Caco-2 (cell line): ENCODE results near the gene CBX7. TPM values are rescaled to one million over a fixed set of nuclear protein-coding genes. Genes with fewer than 3 reads are reported as not detected.
A peak's percentile ranks its signal among the peaks of the same experiment; 100 is the strongest.

Source experiments
- Bru-seq: library from RNA; stranded (reverse); fragments of 400-500 nt; gene quantifications from one replicate; lab custom pipeline; 2021; lab: Mats Ljungman, UMichigan
- BruChase-seq, 2 experiments: library from RNA; stranded (reverse); fragments of 400-500 nt; gene quantifications; one replicate each; lab custom pipeline; 2021; lab: Mats Ljungman, UMichigan
- BruUV-seq: library from RNA; stranded (reverse); fragments of 400-500 nt; replicated peaks from 2 replicates; lab custom pipeline; 2021; lab: Mats Ljungman, UMichigan
- CTCF ChIA-PET: fragments of 300-600 bp; sonication (Branson Sonifier 250); formaldehyde crosslinking; loops from one replicate; lab custom pipeline; 2022; ENCODE audit warnings: antibody characterized with exemption; lab: Charles Lee
- POLR2A ChIA-PET: fragments of 300-600 bp; sonication (Branson Sonifier 250); formaldehyde crosslinking; loops from one replicate; lab custom pipeline; 2022; ENCODE audit warnings: antibody characterized with exemption; lab: Charles Lee
- DNase-seq, 2 experiments: peaks; one replicate each; pipeline versions ENCODE4 v3.0.0 to v3.0.0-alpha.2; 2020 to 2022
- H3K27me3 ChIP-seq: replicated peaks from 2 replicates; pipeline ENCODE4 v1.6.0; 2011; ENCODE audit warnings: low read length; ENCODE audit not compliant: control insufficient read depth, insufficient read depth
- H3K36me3 ChIP-seq: 2 replicates; pipeline ENCODE4 v1.5.1; 2011; ENCODE audit warnings: low read length; ENCODE audit not compliant: control insufficient read depth, insufficient read depth
- H3K4me1 ChIP-seq: fragments of 250-450 bp; sonication (Bioruptor Pico); 2 replicates; pipeline ENCODE4 v1.5.1; 2020; ENCODE audit warnings: mild to moderate bottlenecking
- H3K4me3 ChIP-seq: 2 replicates; pipeline ENCODE4 v1.5.1; 2011; ENCODE audit warnings: low read depth, mild to moderate bottlenecking, control low read depth, low read length
- H3K9me3 ChIP-seq: fragments of 250-450 bp; sonication (Bioruptor Pico); 2 replicates; pipeline ENCODE4 v1.5.1; 2020; ENCODE audit warnings: mild to moderate bottlenecking, moderate library complexity
- H3K27ac Mint-ChIP-seq: one replicate; pipeline ENCODE4 v1.8.0; 2022; ENCODE audit warnings: mixed read lengths; ENCODE audit not compliant: unreplicated experiment
- H3K27me3 Mint-ChIP-seq: one replicate; pipeline ENCODE4 v1.8.0; 2022; ENCODE audit warnings: mixed read lengths; ENCODE audit not compliant: insufficient read depth, unreplicated experiment
- H3K36me3 Mint-ChIP-seq: one replicate; pipeline ENCODE4 v1.8.0; 2022; ENCODE audit warnings: mild to moderate bottlenecking, mixed read lengths; ENCODE audit not compliant: insufficient read depth, unreplicated experiment
- H3K4me1 Mint-ChIP-seq: one replicate; pipeline ENCODE4 v1.8.0; 2022; ENCODE audit warnings: low read depth, mixed read lengths; ENCODE audit not compliant: unreplicated experiment
- H3K4me3 Mint-ChIP-seq: one replicate; pipeline ENCODE4 v1.8.0; 2022; ENCODE audit warnings: mild to moderate bottlenecking, moderate library complexity, mixed read lengths; ENCODE audit not compliant: unreplicated experiment
- H3K9me3 Mint-ChIP-seq: one replicate; pipeline ENCODE4 v1.8.0; 2022; ENCODE audit warnings: mixed read lengths; ENCODE audit not compliant: unreplicated experiment
- CTCF ChIP-seq, 2 experiments: fragments of 200-600 bp in 1 of 2; IDR thresholded peaks; 1 replicate in 1 of 2; 2 replicates in 1 of 2; pipeline versions ENCODE4 v1.5.1 to v1.8.0; 2011 to 2022; ENCODE audit warnings: antibody characterized with exemption in 1 of 2, control low read depth in 1 of 2, inconsistent platforms in 1 of 2, low read depth in 1 of 2, low read length in 1 of 2, mild to moderate bottlenecking in 1 of 2, moderate library complexity in 1 of 2; ENCODE audit not compliant: insufficient read depth in 1 of 2, severe bottlenecking in 1 of 2, unreplicated experiment in 1 of 2
- intact Hi-C: fragments of 100-400 bp; cut with micrococcal nuclease; formaldehyde crosslinking; loops from one replicate; pipeline ENCODE4 v1.10.0; 2022; ENCODE audit not compliant: unreplicated experiment
- long read RNA-seq: library from polyadenylated mRNA; stranded (forward); transcript quantifications from one replicate; pipeline ENCODE4 v2.0.0, GENCODE V29; 2022
- total RNA-seq: library from RNA; stranded (reverse); gene quantifications from 2 replicates; pipeline ENCODE4 v1.2.3, GENCODE V29; 2022

CBX7 gene
- 4.4 and 5.2 TPM in 2 replicates for total RNA-seq
- Bru-seq, nascent RNA, result percentile 46 among the genes with signal in this experiment
- BruChase-seq, experiment 1, labeled RNA remaining after a 2-hour chase, result percentile 47 among the genes with signal in this experiment
- percentile 43 among the genes with signal in this experiment for BruChase-seq, experiment 2, labeled RNA remaining after a 6-hour chase
- long read RNA-seq, partial matches to known transcripts, result 0 of 5 reads
- long read RNA-seq, other reads (novel, unspliced or antisense), result 4 of 5 reads

- Histone ChIP-seq H3K36me3 (no peaks in the 10 kb centered on the region), H3K4me1 (peaks cover 8% of the 10 kb centered on the region; the same call in 1 of the 2 replicates), H3K4me3 (peak within 1 kb of the TSS; percentile 79), H3K9me3 (no peaks in the 10 kb centered on the region), H3K27me3 (peaks cover 2% of the 10 kb centered on the region; the same call in 1 of the 2 replicates)
- peak; percentile 80 to 88 for DNase-seq
- BruUV-seq, result no TSS peak
- ChIA-PET CTCF (interaction anchor here (0.6 to 1.2 kb wide), 5 partner anchors 88 to 309 kb away, joined by 3 to 4 read pairs (median 3); partner anchors contain the start of genes NPTXR and RPL3), POLR2A (interaction anchor here (0.7 to 1.0 kb wide), 2 partner anchors 158 to 167 kb away, joined by 4 read pairs; partner anchors contain the start of gene RPL3)
- Mint-ChIP-seq H3K4me3 (peak within 1 kb of the TSS; percentile 90), H3K9me3 (peaks cover 6% of the 10 kb centered on the region), H3K27ac (no peak within 1 kb of the TSS), H3K36me3 (no peaks in the 10 kb centered on the region), H3K27me3 (peaks cover 24% of the 10 kb centered on the region), H3K4me1 (peaks cover 5% of the 10 kb centered on the region)
- no peak for TF ChIP-seq CTCF (IDR thresholded peaks at IDR 0.05; ENCODE audit: insufficient read depth in 1 of 2, low read depth in 1 of 2, low read length in 1 of 2, severe bottlenecking in 1 of 2, unreplicated experiment in 1 of 2)
- intact Hi-C loops, result no loop called here
Observed at GRCh38 chr22:39152511-39153219, at the start of gene CBX7. CBX7 (minus strand) TSS chr22:39152680; CDS start chr22:39152444, 236 bp downstream.

- Histone ChIP-seq H3K4me3 (no peak overlapping the region), H3K4me1 (no peaks in the 10 kb centered on the region), H3K27me3 (no peaks in the 10 kb centered on the region), H3K36me3 (no peaks in the 10 kb centered on the region), H3K9me3 (no peaks in the 10 kb centered on the region; the same call in 1 of the 2 replicates)
- no peak overlapping the region for H3K27ac Mint-ChIP-seq
- CTCF ChIA-PET, result no interaction called here
- POLR2A ChIA-PET, result no interaction called here
- H3K4me1 Mint-ChIP-seq, result no peaks in the 10 kb centered on the region
- H3K27me3 Mint-ChIP-seq, result no peaks in the 10 kb centered on the region
- no peak for DNase-seq
- peaks cover 28% of the 10 kb centered on the region for H3K9me3 Mint-ChIP-seq
- intact Hi-C loops, result no loop called here
- no peak for TF ChIP-seq CTCF (IDR thresholded peaks at IDR 0.05; ENCODE audit: insufficient read depth in 1 of 2, low read depth in 1 of 2, low read length in 1 of 2, severe bottlenecking in 1 of 2, unreplicated experiment in 1 of 2)
- no TSS peak for BruUV-seq
- no peaks in the 10 kb centered on the region for H3K36me3 Mint-ChIP-seq
- no peak overlapping the region for H3K4me3 Mint-ChIP-seq
Observed at GRCh38 chr22:39197578-39197977, 45.1 kb upstream of the CBX7 start.

- intact Hi-C loops, result no loop called here
- POLR2A ChIA-PET, result no interaction called here
- TF ChIP-seq CTCF (IDR thresholded peaks at IDR 0.05; ENCODE audit: insufficient read depth in 1 of 2, low read depth in 1 of 2, low read length in 1 of 2, severe bottlenecking in 1 of 2, unreplicated experiment in 1 of 2), result no peak
- Mint-ChIP-seq H3K27ac (no peak overlapping the region), H3K36me3 (no peaks in the 10 kb centered on the region), H3K4me1 (no peaks in the 10 kb centered on the region), H3K27me3 (no peaks in the 10 kb centered on the region), H3K9me3 (peaks cover 16% of the 10 kb centered on the region), H3K4me3 (no peak overlapping the region)
- no peaks in the 10 kb centered on the region for H3K36me3 ChIP-seq
- H3K4me1 ChIP-seq, result no peaks in the 10 kb centered on the region
- DNase-seq, result no peak
- CTCF ChIA-PET, result no interaction called here
- no TSS peak for BruUV-seq
- H3K4me3 ChIP-seq, result no peak overlapping the region
- no peaks in the 10 kb centered on the region; the same call in 1 of the 2 replicates for H3K9me3 ChIP-seq
- no peaks in the 10 kb centered on the region for H3K27me3 ChIP-seq
Observed at GRCh38 chr22:39194098-39194497, 41.6 kb upstream of the CBX7 start.
